HepG2 (cell line): ENCODE measurements around the gene DEUP1. TPM values are rescaled to one million over a fixed set of nuclear protein-coding genes. Genes with fewer than 3 reads are reported as not detected.

Experiments used
- ATAC-seq: fragments of 200-7000 bp; cut with Tn5 transposase; 3 replicates; pipeline ENCODE4 v1.9.1; 2020; ENCODE audit warnings: mild to moderate bottlenecking, moderate library complexity
- BruUV-seq: library from RNA; stranded (reverse); fragments of 400-500 nt; replicated peaks from 2 replicates; lab custom pipeline; 2021; lab: Mats Ljungman, UMichigan
- CTCF ChIA-PET: fragments of 300-600 bp; formaldehyde crosslinking; extraction: SDS; loops from one replicate; lab custom pipeline; 2021; ENCODE audit warnings: low total read pairs, inconsistent platforms, low intra/inter-chr PET ratio; lab: Yijun Ruan, JAX
- POLR2A ChIA-PET: fragments of 350-600 bp; sonication (Branson Sonifier 250); formaldehyde crosslinking; loops from one replicate; lab custom pipeline; 2020; ENCODE audit warnings: antibody characterized with exemption, inconsistent platforms; lab: Yijun Ruan, JAX
- DNase-seq: peaks from one replicate; pipeline ENCODE4 v3.0.0-alpha.2; 2015; ENCODE audit warnings: low spot score
- FAIRE-seq: peaks from 3 replicates; lab custom pipeline; 2011; peaks lifted over from hg19 to GRCh38; lab: Jason Lieb, UNC
- H2AFZ ChIP-seq: one replicate; pipeline ENCODE4 v1.6.1; 2011; ENCODE audit warnings: low read length, inconsistent platforms
- H3K27ac ChIP-seq: fragments of 300-600 bp; 3 replicates; pipeline ENCODE4 v1.8.0; 2011; ENCODE audit warnings: mixed run types, mild to moderate bottlenecking, mixed read lengths, low read length, inconsistent platforms; ENCODE audit not compliant: insufficient read depth; ENCODE audit errors: extremely low read length
- H3K27me3 ChIP-seq, 2 experiments: fragments of 200-600 bp in 1 of 2; 2 replicates in 1 of 2; 3 replicates in 1 of 2; pipeline versions ENCODE4 v1.6.0 to v1.8.0; 2011; ENCODE audit warnings: low read length in 2 of 2, mild to moderate bottlenecking in 2 of 2, moderate library complexity in 2 of 2, inconsistent platforms in 1 of 2; ENCODE audit not compliant: insufficient read depth in 2 of 2, control insufficient read depth in 1 of 2
- H3K36me3 ChIP-seq, 2 experiments: fragments of 200-600 bp in 1 of 2; replicated peaks in 1 of 2; 2 replicates in 1 of 2; 3 replicates in 1 of 2; pipeline versions ENCODE4 v1.5.1 to v1.8.0; 2011; ENCODE audit warnings: low read length in 2 of 2, inconsistent platforms in 1 of 2; ENCODE audit not compliant: insufficient read depth in 2 of 2, control insufficient read depth in 1 of 2
- H3K4me1 ChIP-seq: 2 replicates; pipeline ENCODE4 v1.5.1; 2012; ENCODE audit warnings: low read length, inconsistent platforms; ENCODE audit not compliant: insufficient read depth
- H3K4me2 ChIP-seq: 2 replicates; pipeline ENCODE4 v1.6.0; 2011; ENCODE audit warnings: low read depth, low read length, inconsistent platforms
- H3K4me3 ChIP-seq, 3 experiments: fragments of 200-600 bp in 1 of 3; sonication (generic), shearing (Covaris generic) in 1 of 3; replicated peaks in 1 of 3; 2 replicates each; pipeline ENCODE4 v1.5.1; 2011 to 2016; ENCODE audit warnings: low read length in 3 of 3, inconsistent platforms in 2 of 3, low read depth in 2 of 3, mild to moderate bottlenecking in 2 of 3, control low read depth in 1 of 3, mixed read lengths in 1 of 3; ENCODE audit not compliant: insufficient read depth in 1 of 3
- H3K79me2 ChIP-seq: one replicate; pipeline ENCODE4 v1.6.1; 2011; ENCODE audit warnings: low read length, inconsistent platforms; ENCODE audit not compliant: insufficient read depth
- H3K9ac ChIP-seq: 2 replicates; pipeline ENCODE4 v1.6.0; 2011; ENCODE audit warnings: mild to moderate bottlenecking, low read depth, low read length, inconsistent platforms; ENCODE audit not compliant: insufficient read depth
- H3K9me3 ChIP-seq: 2 replicates; pipeline ENCODE4 v1.5.1; 2012; ENCODE audit warnings: mild to moderate bottlenecking, low read length
- H4K20me1 ChIP-seq: 2 replicates; pipeline ENCODE4 v1.6.0; 2011; ENCODE audit warnings: inconsistent platforms, mild to moderate bottlenecking, low read length, moderate library complexity; ENCODE audit not compliant: insufficient read depth
- E2F2 ChIP-seq: sonication (generic); formaldehyde crosslinking; IDR thresholded peaks from 2 replicates; pipeline ENCODE4 v1.4.0; 2020; ENCODE audit warnings: missing genetic modification reagents, borderline replicate concordance
- FOXJ3 ChIP-seq: sonication (generic); formaldehyde crosslinking; IDR thresholded peaks from 2 replicates; pipeline ENCODE4 v1.4.0; 2020; ENCODE audit warnings: missing genetic modification reagents, mild to moderate bottlenecking, borderline replicate concordance
- FOXK2 ChIP-seq: fragments of 450-650 bp; IDR thresholded peaks from 2 replicates; pipeline ENCODE4 v1.6.1; 2016
- HMGA1 ChIP-seq: sonication (generic); formaldehyde crosslinking; conservative IDR thresholded peaks from 2 replicates; pipeline ENCODE4 v1.4.0; 2020; ENCODE audit warnings: missing genetic modification reagents
- KLF11 ChIP-seq: IDR thresholded peaks from 2 replicates; pipeline ENCODE4 v1.6.1; 2016; ENCODE audit warnings: missing compliant biosample characterization
- MAFK ChIP-seq, 2 experiments: IDR thresholded peaks in 1 of 2; conservative IDR thresholded peaks in 1 of 2; 2 replicates each; pipeline ENCODE4 v1.6.1; 2011; ENCODE audit warnings: improper control_type of control experiment in 2 of 2, low read length in 2 of 2
- ZC3H4 ChIP-seq: sonication (generic); formaldehyde crosslinking; IDR thresholded peaks from 2 replicates; pipeline ENCODE4 v1.4.0; 2020; ENCODE audit warnings: missing genetic modification reagents, borderline replicate concordance
- ZFP1 ChIP-seq: IDR thresholded peaks from 2 replicates; pipeline ENCODE4 v1.6.1; 2016
- ZNF292 ChIP-seq: sonication (generic); formaldehyde crosslinking; IDR thresholded peaks from 2 replicates; pipeline ENCODE4 v1.8.1; 2022; ENCODE audit warnings: mild to moderate bottlenecking, low read depth, missing genetic modification reagents, borderline replicate concordance
- ZNF451 ChIP-seq: sonication (generic); formaldehyde crosslinking; IDR thresholded peaks from 2 replicates; pipeline ENCODE4 v1.5.0; 2020; ENCODE audit warnings: mild to moderate bottlenecking, missing genetic modification reagents
- ZNF546 ChIP-seq: sonication (generic); formaldehyde crosslinking; conservative IDR thresholded peaks from 2 replicates; pipeline ENCODE4 v1.8.1; 2023; ENCODE audit warnings: mild to moderate bottlenecking, missing genetic modification reagents
- ZNF672 ChIP-seq: sonication (generic); formaldehyde crosslinking; IDR thresholded peaks from 2 replicates; pipeline ENCODE4 v1.8.1; 2022; ENCODE audit warnings: missing genetic modification reagents
- ZNF766 ChIP-seq: sonication (generic); formaldehyde crosslinking; IDR thresholded peaks from 2 replicates; pipeline ENCODE4 v1.5.0; 2020; ENCODE audit warnings: missing genetic modification reagents, borderline replicate concordance
- WGBS: methylation state at CpG from one replicate; pipeline ENCODE4 v1.1.6; 2017; ENCODE audit warnings: low lambda C conversion rate; 5-methylcytosine and 5-hydroxymethylcytosine counted together
- in situ Hi-C: cut with HindIII; loops from 2 replicates; pipeline ENCODE4 v1.10.0; 2017; ENCODE audit warnings: low pct_unique_long_range_greater_than_20kb; ENCODE audit not compliant: extremely low pct_ligation_motif_present
- intact Hi-C: fragments of 100-400 bp; cut with micrococcal nuclease; formaldehyde crosslinking; loops from one replicate; pipeline ENCODE4 v1.10.0; 2022; ENCODE audit not compliant: unreplicated experiment
- polyA plus RNA-seq, 8 experiments: library from polyadenylated mRNA; depleted of rRNA in 3 of 8; stranded (reverse) in 7 of 8; unstranded in 1 of 8; fragments of >200 nt; fragmentation: Illumina TruSeq in 4 of 8; extraction: Trizol in 4 of 8; gene quantifications; 2 replicates each; pipeline versions ENCODE4 v1.2.1 to v1.2.3, GENCODE V29; 2011 to 2016; ENCODE audit warnings: low read depth in 4 of 8, missing spikeins in 1 of 8, mixed read lengths in 1 of 8; ENCODE audit not compliant: insufficient read depth in 1 of 8
- total RNA-seq, 5 experiments: library from RNA; depleted of rRNA; stranded (reverse); fragments of >200 nt; fragmentation: Illumina TruSeq; extraction: Trizol; gene quantifications; 2 replicates each; pipeline ENCODE4 v1.2.3, GENCODE V29; 2016; ENCODE audit warnings: low read depth in 1 of 5
- TF ChIP-seq, protein P1 (sequence below): sonication (generic); formaldehyde crosslinking; IDR thresholded peaks from 2 replicates; pipeline ENCODE4 v1.5.0; 2020; ENCODE audit warnings: missing genetic modification reagents
- TF ChIP-seq, protein P2 (sequence below): fragments of 450-650 bp; IDR thresholded peaks from 2 replicates; pipeline ENCODE4 v1.6.1; 2016
- TF ChIP-seq, protein P3 (sequence below): sonication (generic); formaldehyde crosslinking; IDR thresholded peaks from 2 replicates; pipeline ENCODE4 v1.4.0; 2020; ENCODE audit warnings: missing genetic modification reagents, borderline replicate concordance

Gene DEUP1
- total and polyA plus RNA-seq, 2 of the 13 experiments (the other 11 are each of a cell fraction or from before 2014, with no cell fraction given): not detected

GRCh38 chr11:93467054-93467453 is 136.5 kb downstream of the DEUP1 start (continued):
- TF ChIP-seq, protein P1, sequence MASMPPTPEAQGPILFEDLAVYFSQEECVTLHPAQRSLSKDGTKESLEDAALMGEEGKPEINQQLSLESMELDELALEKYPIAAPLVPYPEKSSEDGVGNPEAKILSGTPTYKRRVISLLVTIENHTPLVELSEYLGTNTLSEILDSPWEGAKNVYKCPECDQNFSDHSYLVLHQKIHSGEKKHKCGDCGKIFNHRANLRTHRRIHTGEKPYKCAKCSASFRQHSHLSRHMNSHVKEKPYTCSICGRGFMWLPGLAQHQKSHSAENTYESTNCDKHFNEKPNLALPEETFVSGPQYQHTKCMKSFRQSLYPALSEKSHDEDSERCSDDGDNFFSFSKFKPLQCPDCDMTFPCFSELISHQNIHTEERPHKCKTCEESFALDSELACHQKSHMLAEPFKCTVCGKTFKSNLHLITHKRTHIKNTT: no peak
- TF ChIP-seq ZNF546 (CRISPR knock-in tag) (no peak), KLF11 (no peak), ZNF672 (CRISPR knock-in tag) (no peak)

DNA sequence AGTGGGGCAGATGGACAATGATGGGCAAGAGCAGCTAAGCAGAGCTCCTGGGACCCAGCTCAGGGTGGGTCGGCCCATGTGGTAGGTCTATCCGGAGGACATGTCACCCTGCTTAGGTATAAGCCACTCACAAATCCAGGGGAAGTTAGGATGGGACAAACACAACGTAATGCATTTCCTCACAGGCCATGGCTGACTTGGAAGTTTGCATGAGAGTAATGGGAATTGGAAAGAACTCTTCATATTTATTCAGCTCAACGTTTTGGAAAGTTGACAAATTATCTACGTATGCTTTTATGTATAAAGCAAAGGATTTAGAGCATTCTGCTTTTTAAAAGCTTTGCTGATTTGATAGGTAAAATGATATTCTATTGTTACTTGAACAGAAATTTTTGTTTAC is 137.7 kb downstream of the DEUP1 start:
- no TSS peak for BruUV-seq
- no peak overlapping the region for H2AFZ ChIP-seq
- H3K4me3 ChIP-seq: no peak overlapping the region
- no peak overlapping the region for H3K9ac ChIP-seq
- no peak for ATAC-seq
- H3K4me2 ChIP-seq: no peak overlapping the region
- no peak for FAIRE-seq
- no peaks in the 10 kb centered on the region for H3K27me3 ChIP-seq
- no peaks in the 10 kb centered on the region for H3K36me3 ChIP-seq
- 42% methylated on average over 4 of the region's 5 CpGs for WGBS
- no peaks in the 10 kb centered on the region for H3K9me3 ChIP-seq
- DNase-seq: no peak
- H3K79me2 ChIP-seq: no peaks in the 10 kb centered on the region
- no peak overlapping the region for H3K27ac ChIP-seq
- H4K20me1 ChIP-seq: no peaks in the 10 kb centered on the region
- POLR2A ChIA-PET: interaction anchor here (0.7 kb wide), 1 partner anchor 8 kb away, joined by 3 read pairs; no protein-coding TSS in a partner anchor
- CTCF ChIA-PET: no interaction called here
- intact Hi-C loops: no loop called here
- in situ Hi-C loops: no loop called here
- no peaks in the 10 kb centered on the region for H3K4me1 ChIP-seq
- no peak for TF ChIP-seq ZNF766 (CRISPR knock-in tag)
- TF ChIP-seq ZFP1 (CRISPR knock-in tag): no peak
- no peak for TF ChIP-seq HMGA1 (CRISPR knock-in tag)
- no peak for TF ChIP-seq FOXJ3 (CRISPR knock-in tag)
- no peak for TF ChIP-seq ZNF451
- no peak for TF ChIP-seq ZC3H4 (CRISPR knock-in tag)
- no peak for TF ChIP-seq ZNF292
- TF ChIP-seq E2F2 (CRISPR knock-in tag): no peak
- TF ChIP-seq MAFK (conservative IDR thresholded peaks at IDR 0.05 in 1 of 2, IDR thresholded peaks at IDR 0.05 in 1 of 2; ENCODE audit: low read length in 2 of 2): no peak
- TF ChIP-seq, protein P2, sequence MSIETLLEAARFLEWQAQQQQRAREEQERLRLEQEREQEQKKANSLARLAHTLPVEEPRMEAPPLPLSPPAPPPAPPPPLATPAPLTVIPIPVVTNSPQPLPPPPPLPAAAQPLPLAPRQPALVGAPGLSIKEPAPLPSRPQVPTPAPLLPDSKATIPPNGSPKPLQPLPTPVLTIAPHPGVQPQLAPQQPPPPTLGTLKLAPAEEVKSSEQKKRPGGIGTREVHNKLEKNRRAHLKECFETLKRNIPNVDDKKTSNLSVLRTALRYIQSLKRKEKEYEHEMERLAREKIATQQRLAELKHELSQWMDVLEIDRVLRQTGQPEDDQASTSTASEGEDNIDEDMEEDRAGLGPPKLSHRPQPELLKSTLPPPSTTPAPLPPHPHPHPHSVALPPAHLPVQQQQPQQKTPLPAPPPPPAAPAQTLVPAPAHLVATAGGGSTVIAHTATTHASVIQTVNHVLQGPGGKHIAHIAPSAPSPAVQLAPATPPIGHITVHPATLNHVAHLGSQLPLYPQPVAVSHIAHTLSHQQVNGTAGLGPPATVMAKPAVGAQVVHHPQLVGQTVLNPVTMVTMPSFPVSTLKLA: no peak
- TF ChIP-seq, protein P3, sequence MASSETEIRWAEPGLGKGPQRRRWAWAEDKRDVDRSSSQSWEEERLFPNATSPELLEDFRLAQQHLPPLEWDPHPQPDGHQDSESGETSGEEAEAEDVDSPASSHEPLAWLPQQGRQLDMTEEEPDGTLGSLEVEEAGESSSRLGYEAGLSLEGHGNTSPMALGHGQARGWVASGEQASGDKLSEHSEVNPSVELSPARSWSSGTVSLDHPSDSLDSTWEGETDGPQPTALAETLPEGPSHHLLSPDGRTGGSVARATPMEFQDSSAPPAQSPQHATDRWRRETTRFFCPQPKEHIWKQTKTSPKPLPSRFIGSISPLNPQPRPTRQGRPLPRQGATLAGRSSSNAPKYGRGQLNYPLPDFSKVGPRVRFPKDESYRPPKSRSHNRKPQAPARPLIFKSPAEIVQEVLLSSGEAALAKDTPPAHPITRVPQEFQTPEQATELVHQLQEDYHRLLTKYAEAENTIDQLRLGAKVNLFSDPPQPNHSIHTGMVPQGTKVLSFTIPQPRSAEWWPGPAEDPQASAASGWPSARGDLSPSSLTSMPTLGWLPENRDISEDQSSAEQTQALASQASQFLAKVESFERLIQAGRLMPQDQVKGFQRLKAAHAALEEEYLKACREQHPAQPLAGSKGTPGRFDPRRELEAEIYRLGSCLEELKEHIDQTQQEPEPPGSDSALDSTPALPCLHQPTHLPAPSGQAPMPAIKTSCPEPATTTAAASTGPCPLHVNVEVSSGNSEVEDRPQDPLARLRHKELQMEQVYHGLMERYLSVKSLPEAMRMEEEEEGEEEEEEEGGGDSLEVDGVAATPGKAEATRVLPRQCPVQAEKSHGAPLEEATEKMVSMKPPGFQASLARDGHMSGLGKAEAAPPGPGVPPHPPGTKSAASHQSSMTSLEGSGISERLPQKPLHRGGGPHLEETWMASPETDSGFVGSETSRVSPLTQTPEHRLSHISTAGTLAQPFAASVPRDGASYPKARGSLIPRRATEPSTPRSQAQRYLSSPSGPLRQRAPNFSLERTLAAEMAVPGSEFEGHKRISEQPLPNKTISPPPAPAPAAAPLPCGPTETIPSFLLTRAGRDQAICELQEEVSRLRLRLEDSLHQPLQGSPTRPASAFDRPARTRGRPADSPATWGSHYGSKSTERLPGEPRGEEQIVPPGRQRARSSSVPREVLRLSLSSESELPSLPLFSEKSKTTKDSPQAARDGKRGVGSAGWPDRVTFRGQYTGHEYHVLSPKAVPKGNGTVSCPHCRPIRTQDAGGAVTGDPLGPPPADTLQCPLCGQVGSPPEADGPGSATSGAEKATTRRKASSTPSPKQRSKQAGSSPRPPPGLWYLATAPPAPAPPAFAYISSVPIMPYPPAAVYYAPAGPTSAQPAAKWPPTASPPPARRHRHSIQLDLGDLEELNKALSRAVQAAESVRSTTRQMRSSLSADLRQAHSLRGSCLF (CRISPR knock-in tag): no peak
- TF ChIP-seq FOXK2: no peak
